ENCODE results near the gene GPN2.

The GPN2 gene

DNA sequence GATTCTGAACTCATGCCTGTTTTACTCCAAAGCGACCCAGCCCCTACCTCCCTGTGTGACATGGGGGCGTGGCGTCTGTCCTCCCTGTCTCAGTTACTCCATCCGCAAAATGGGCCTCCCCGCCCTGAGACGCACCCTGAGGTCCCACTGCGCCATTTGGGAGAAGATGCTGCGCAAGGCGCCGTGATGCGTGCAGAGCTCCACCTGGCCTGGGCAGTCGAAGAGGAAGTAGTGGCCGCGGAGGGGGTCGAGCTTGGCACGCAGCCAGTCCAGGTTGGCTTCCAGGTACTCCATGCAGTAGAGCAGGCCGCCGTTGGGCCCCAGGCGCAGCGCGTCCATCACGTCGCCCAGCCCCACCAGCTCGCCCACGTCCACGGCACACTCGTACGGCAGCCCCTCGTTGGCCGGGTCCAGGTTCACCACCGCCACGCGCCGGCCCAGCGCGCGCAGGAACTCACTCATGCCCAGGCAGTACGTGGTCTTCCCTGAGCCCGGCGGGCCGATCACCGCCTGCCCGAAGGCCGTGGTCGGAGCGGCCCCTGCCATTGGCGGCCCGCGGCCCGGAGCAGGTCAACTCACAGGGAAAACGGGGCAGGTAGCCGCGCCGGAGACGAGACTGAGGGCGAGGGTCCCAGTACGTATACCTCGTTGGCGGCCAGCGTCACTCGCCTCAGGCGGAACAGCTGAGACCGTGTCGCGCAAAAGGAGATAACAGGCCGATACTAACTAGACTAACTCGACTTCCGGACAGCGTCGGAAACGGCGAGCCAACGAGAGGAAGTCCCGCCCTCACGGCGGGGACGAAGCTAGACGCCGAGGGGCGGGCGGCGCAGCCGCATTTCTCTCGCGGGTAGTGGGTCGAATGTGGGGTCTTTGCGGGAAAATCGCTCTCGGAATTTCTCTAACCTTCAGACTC lies at the start of gene GPN2:
GPN2 (minus strand) TSS at position 733 of the 916 bp plus-strand sequence; CDS start at position 546, 187 bp downstream.
- DNase-seq (ENCODE audit: low read depth): peak; percentile 32
- peak within 1 kb of the TSS; percentile 88 for H3K4me3 ChIP-seq (ENCODE audit: low read depth, low read length)
- TF ChIP-seq, protein P1, sequence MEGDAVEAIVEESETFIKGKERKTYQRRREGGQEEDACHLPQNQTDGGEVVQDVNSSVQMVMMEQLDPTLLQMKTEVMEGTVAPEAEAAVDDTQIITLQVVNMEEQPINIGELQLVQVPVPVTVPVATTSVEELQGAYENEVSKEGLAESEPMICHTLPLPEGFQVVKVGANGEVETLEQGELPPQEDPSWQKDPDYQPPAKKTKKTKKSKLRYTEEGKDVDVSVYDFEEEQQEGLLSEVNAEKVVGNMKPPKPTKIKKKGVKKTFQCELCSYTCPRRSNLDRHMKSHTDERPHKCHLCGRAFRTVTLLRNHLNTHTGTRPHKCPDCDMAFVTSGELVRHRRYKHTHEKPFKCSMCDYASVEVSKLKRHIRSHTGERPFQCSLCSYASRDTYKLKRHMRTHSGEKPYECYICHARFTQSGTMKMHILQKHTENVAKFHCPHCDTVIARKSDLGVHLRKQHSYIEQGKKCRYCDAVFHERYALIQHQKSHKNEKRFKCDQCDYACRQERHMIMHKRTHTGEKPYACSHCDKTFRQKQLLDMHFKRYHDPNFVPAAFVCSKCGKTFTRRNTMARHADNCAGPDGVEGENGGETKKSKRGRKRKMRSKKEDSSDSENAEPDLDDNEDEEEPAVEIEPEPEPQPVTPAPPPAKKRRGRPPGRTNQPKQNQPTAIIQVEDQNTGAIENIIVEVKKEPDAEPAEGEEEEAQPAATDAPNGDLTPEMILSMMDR (IDR thresholded peaks at IDR 0.05; ENCODE audit: control insufficient read depth, extremely low read depth, insufficient read depth): no peak

DNA sequence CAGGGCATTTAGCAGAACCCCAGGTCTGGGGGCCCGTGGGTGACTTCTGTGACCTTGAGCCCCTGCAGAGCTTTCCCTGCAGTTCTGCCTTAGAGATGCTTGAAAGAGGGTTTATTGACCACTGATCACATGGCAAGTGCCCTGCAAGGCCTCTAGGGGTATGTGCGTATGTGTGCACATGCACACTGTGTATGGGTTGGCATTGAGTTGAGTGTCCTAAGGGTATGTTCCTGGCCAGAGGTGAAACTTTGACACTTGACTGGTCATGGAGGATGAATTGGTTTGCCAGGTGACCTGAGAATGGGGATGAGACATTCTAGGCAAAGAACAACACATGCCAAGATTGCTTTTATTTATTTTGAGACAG lies 48.6 kb upstream of the GPN2 start:
- TF ChIP-seq, protein P1 (IDR thresholded peaks at IDR 0.05; ENCODE audit: control insufficient read depth, extremely low read depth, insufficient read depth): no peak
- no peak overlapping the region for H3K4me3 ChIP-seq (ENCODE audit: low read depth, low read length)
- no peak for DNase-seq (ENCODE audit: low read depth)

DNA sequence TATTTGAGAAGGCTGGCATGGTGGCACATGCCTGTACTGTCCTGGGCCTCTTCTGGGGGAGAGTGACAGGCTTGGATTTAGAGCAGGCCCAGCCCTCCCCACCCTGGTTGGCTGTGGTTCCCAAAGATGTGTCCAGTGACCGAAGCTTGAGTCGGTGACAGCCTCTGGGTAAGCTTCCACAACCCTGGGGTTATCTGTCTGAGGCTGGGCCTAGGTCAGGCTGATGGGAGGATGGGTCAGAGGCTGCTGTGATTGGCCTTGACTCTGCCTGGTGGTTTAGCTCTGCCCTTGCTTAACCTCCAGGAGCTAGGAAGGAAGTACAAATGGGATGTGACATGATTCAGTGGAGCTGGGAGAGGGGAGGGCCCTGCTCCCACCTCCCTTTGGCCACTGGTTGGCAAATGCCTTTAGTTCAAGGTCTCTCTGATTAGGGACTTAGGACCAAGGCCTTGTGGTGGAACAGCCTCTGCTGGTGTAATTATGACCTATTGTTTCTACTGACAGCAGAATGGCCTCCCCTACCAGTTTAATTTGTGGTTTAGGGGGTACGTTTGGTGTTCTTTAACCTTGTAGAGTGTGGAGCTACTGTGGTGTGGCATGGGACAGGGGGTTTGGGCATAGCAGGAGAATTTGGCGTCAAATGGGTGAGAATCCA lies 48.0 kb upstream of the GPN2 start:
- DNase-seq (ENCODE audit: low read depth): no peak
- H3K4me3 ChIP-seq (ENCODE audit: low read depth, low read length): no peak overlapping the region
- TF ChIP-seq, protein P1 (IDR thresholded peaks at IDR 0.05; ENCODE audit: control insufficient read depth, extremely low read depth, insufficient read depth): no peak

DNA sequence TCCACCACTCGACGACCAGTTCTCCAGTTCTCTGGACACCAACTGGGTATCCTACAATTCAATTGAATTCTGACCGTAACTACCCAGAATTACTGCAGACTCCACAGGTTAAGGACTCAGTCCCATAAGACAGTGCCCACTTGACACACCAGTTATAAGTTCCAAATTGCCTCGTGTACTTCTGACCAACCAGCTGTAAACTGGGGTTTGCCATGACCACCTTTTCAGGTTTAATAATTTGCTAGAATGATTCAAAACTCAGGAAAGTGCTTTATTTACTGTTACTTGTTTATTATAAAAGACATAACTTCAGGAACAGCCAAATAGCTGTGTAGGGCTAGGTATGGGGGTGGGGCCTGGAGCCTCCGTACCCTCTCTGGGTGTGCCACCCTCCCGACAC lies 46.7 kb upstream of the GPN2 start:
- TF ChIP-seq, protein P1 (IDR thresholded peaks at IDR 0.05; ENCODE audit: control insufficient read depth, extremely low read depth, insufficient read depth): no peak
- DNase-seq (ENCODE audit: low read depth): no peak

GRCh38 chr1:26932531-26932930 lies 42.4 kb upstream of the GPN2 start:
- no peak overlapping the region for H3K4me3 ChIP-seq (ENCODE audit: low read depth, low read length)
- TF ChIP-seq, protein P1 (IDR thresholded peaks at IDR 0.05; ENCODE audit: control insufficient read depth, extremely low read depth, insufficient read depth): no peak
- no peak for DNase-seq (ENCODE audit: low read depth)

More for the DNA sequence above, 46.7 kb upstream of the GPN2 start:
- H3K4me3 ChIP-seq (ENCODE audit: low read depth, low read length): no peak overlapping the region

- no peak for DNase-seq (ENCODE audit: low read depth)
- TF ChIP-seq, protein P1 (IDR thresholded peaks at IDR 0.05; ENCODE audit: control insufficient read depth, extremely low read depth, insufficient read depth): no peak
- no peak overlapping the region for H3K4me3 ChIP-seq (ENCODE audit: low read depth, low read length)
Measured at GRCh38 chr1:26923711-26924110, 33.6 kb upstream of the GPN2 start.

Data from LNCaP clone FGC (cell line).